Retinal pigment epithelial cell (primary cell): ENCODE measurements around the gene WASF2.

Experiments used
- DNase-seq: peaks from one replicate; pipeline ENCODE4 v3.0.0-alpha.2; 2010; ENCODE audit warnings: low read depth
- H3K4me3 ChIP-seq: 2 replicates; pipeline ENCODE4 v1.5.1; 2011; ENCODE audit warnings: mild to moderate bottlenecking, low read length, control low read depth, moderate library complexity
- CTCF ChIP-seq: conservative IDR thresholded peaks from 2 replicates; pipeline ENCODE4 v1.5.1; 2011; ENCODE audit warnings: low read depth, low read length, control low read depth, inconsistent platforms

WASF2 gene

GRCh38 chr1:27447399-27447798 lies 42.6 kb downstream of the WASF2 start:
- H3K4me3 ChIP-seq, result no peak overlapping the region
- DNase-seq, result no peak
- TF ChIP-seq CTCF, result no peak

GRCh38 chr1:27446496-27447020 lies 43.4 kb downstream of the WASF2 start:
- no peak overlapping the region for H3K4me3 ChIP-seq
- TF ChIP-seq CTCF, result no peak
- no peak for DNase-seq

- no peak for TF ChIP-seq CTCF
These were observed 44.6 kb downstream of the WASF2 start for GRCh38 chr1:27445177-27445936.

GRCh38 chr1:27444632-27445031 lies 45.3 kb downstream of the WASF2 start:
- no peak overlapping the region for H3K4me3 ChIP-seq
- TF ChIP-seq CTCF, result no peak
- no peak for DNase-seq

More at GRCh38 chr1:27445177-27445936, 44.6 kb downstream of the WASF2 start:
- no peak overlapping the region for H3K4me3 ChIP-seq
- no peak for DNase-seq

- no peak for TF ChIP-seq CTCF
- H3K4me3 ChIP-seq, result no peak overlapping the region
- no peak for DNase-seq
These were observed 50.8 kb downstream of the WASF2 start for GRCh38 chr1:27439150-27439549.

- no peak for TF ChIP-seq CTCF
- DNase-seq, result no peak
- no peak overlapping the region for H3K4me3 ChIP-seq
These were observed 51.3 kb downstream of the WASF2 start for GRCh38 chr1:27438621-27439061.
